Measurements from ENCODE around the gene PBXIP1.
A peak's percentile ranks its signal among the peaks of the same experiment; 100 is the strongest.
"Not testable (repeated sequence)": the region's sequence is repeated elsewhere in the genome, so short reads cannot be mapped to it uniquely, and the experiment has no call there.

PBXIP1 gene

DNA sequence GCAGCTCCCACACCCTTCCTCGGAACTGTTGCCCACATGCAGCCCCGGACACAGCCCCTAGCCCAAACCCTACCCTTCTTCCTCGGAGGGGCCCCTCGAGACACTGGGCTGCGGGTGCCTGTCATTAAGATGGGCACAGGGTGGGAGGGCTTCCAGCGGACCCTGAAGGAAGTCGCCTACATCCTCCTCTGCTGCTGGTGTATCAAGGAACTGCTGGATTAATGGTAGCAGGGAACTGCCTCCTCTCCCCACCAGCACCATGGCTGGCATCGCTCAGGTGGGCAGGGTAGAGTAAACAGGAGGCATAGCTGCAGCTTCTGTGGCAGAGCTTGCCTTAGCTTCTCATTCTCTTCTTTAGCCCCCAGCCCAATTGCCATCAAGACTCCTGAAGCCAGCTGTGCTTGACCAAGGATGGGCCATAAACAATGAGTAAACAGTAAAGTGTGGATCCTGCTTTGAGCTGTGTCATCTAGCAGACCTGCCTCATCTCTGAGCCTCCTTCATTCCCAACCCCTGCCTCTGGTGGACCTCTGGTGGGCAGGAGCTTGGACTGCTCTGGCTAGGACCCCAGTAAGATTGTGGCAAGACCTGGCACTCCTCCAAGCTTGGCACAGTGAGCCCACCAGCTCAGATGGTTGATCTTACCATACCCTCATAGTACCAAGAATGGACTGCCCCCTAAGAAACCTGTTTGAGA lies 37.8 kb upstream of the PBXIP1 start, which contains the start of gene LENEP:
Gene LENEP (plus strand): TSS at position 15 of the 697 bp plus-strand sequence. CDS start 22 bp downstream, at position 37.
- no peak for TF ChIP-seq CTCF (IDR thresholded peaks at IDR 0.05; ENCODE audit: low read length, missing control alignments)
- H3K4me3 ChIP-seq (replicated peaks; ENCODE audit: low read depth, low read length) = no peak within 1 kb of the TSS
- DNase-seq (ENCODE audit: low read depth) = no peak

GRCh38 chr1:154992721-154993571 lies 37.0 kb upstream of the PBXIP1 start:
- TF ChIP-seq CTCF (IDR thresholded peaks at IDR 0.05; ENCODE audit: low read length, missing control alignments) = peak; percentile 23
- H3K4me3 ChIP-seq (replicated peaks; ENCODE audit: low read depth, low read length) = no peak overlapping the region
- peak; percentile 67 for DNase-seq (ENCODE audit: low read depth)

GRCh38 chr1:154990276-154990675 lies 34.4 kb upstream of the PBXIP1 start:
- H3K4me3 ChIP-seq (replicated peaks; ENCODE audit: low read depth, low read length) = no peak overlapping the region
- DNase-seq (ENCODE audit: low read depth) = no peak
- TF ChIP-seq CTCF (IDR thresholded peaks at IDR 0.05; ENCODE audit: low read length, missing control alignments) = no peak

DNA sequence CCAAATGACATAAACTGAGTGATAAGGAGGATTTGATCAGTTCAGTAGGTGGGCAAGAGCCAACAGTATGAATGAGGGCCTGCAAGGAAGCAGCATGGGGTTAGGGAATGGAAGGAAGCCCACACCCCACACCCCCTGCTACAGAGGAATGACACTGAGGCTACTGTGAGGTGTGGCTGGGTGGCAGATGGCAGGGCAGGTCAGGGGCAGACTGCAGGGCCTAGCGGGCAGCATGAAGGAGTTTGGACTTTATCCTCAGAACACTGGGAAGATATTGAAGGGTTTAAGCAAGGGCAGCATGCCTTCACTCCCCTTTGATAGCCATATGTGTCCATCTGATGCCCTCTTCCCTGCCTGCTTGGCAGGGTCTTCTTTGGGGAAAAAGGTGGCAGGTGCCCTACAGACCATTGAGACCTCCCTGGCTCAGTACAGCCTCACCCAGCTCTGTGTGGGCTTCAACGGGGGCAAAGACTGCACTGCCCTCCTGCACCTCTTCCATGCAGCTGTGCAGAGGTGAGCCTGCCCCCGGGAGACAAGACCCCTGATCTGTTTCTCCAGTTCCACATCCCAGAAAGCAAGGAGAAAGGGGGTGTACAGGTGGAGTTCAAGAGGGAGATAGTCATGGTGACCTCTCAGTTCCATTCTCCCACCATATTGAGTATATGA lies 33.4 kb upstream of the PBXIP1 start:
- no peak for TF ChIP-seq CTCF (IDR thresholded peaks at IDR 0.05; ENCODE audit: low read length, missing control alignments)
- DNase-seq (ENCODE audit: low read depth) = no peak
- H3K4me3 ChIP-seq (replicated peaks; ENCODE audit: low read depth, low read length) = no peak overlapping the region

DNA sequence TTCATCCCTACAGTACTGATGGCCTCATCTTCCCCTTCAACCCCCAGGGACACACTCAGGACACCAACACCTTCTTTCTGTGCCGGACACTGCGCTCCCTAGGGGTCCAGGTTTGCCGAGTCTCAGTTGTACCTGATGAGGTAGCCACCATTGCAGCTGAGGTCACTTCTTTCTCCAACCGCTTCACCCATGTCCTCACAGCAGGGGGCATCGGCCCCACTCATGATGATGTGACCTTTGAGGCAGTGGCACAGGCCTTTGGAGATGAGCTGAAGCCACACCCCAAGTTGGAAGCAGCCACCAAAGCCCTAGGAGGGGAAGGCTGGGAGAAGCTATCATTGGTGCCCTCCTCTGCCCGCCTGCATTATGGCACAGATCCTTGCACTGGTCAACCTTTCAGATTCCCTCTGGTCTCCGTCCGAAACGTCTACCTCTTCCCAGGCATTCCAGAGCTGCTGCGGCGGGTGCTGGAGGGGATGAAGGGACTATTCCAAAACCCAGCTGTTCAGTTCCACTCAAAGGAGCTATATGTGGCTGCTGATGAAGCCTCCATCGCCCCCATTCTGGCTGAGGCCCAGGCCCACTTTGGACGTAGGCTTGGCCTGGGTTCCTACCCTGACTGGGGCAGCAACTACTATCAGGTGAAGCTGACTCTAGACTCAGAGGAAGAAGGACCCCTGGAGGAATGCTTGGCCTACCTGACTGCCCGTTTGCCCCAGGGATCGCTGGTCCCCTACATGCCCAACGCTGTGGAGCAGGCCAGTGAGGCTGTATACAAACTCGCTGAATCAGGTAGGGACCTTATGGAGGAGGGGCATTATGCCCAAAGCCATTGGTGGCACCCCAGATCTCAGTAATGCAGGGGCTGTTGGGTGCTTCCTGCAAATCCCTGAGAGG lies 32.4 kb upstream of the PBXIP1 start:
- no peak for DNase-seq (ENCODE audit: low read depth)
- TF ChIP-seq CTCF (IDR thresholded peaks at IDR 0.05; ENCODE audit: low read length, missing control alignments) = no peak
- no peak overlapping the region for H3K4me3 ChIP-seq (replicated peaks; ENCODE audit: low read depth, low read length)

- DNase-seq (ENCODE audit: low read depth) = peak; percentile 51
- H3K4me3 ChIP-seq (replicated peaks; ENCODE audit: low read depth, low read length) = no peak overlapping the region
- no peak for TF ChIP-seq CTCF (IDR thresholded peaks at IDR 0.05; ENCODE audit: low read length, missing control alignments)
Measured at GRCh38 chr1:154987326-154987725, 31.4 kb upstream of the PBXIP1 start.

- H3K4me3 ChIP-seq (replicated peaks; ENCODE audit: low read depth, low read length); DNase-seq (ENCODE audit: low read depth): not testable (repeated sequence)
Measured at GRCh38 chr1:154986736-154987135, 30.8 kb upstream of the PBXIP1 start.
